Small intestine (tissue), 7 donors: ENCODE results near the gene ETDC. TPM values are rescaled to one million over a fixed set of nuclear protein-coding genes. Genes with fewer than 3 reads are reported as not detected.

Source experiments
- DNase-seq, 2 donors: peaks; one replicate each; pipeline versions ENCODE4 v3.0.0 to v3.0.0-alpha.2; 2013
- FAIRE-seq: peaks from 2 replicates; lab custom pipeline; 2012; peaks lifted over from hg19 to GRCh38; lab: Jason Lieb, UNC
- H3K27ac ChIP-seq, 3 donors: one replicate each; pipeline ENCODE4 v1.5.1; 2013; ENCODE audit warnings: low read length in 2 of 3, mild to moderate bottlenecking in 2 of 3, control low read depth in 1 of 3, inconsistent platforms in 1 of 3, low read depth in 1 of 3, moderate library complexity in 1 of 3
- H3K27me3 ChIP-seq, 3 donors: one replicate each; pipeline ENCODE4 v1.6.1; 2013; ENCODE audit warnings: low read length in 3 of 3, inconsistent platforms in 1 of 3; ENCODE audit not compliant: control insufficient read depth in 3 of 3, insufficient read depth in 3 of 3
- H3K36me3 ChIP-seq, 3 donors: one replicate each; pipeline ENCODE4 v1.6.1; 2013; ENCODE audit warnings: low read length in 3 of 3, inconsistent platforms in 1 of 3, low read depth in 1 of 3, mild to moderate bottlenecking in 1 of 3, moderate library complexity in 1 of 3; ENCODE audit not compliant: control insufficient read depth in 3 of 3, insufficient read depth in 2 of 3
- H3K4me1 ChIP-seq, 3 donors: one replicate each; pipeline ENCODE4 v1.6.1; 2013; ENCODE audit warnings: low read length in 2 of 3, inconsistent platforms in 1 of 3, low read depth in 1 of 3, mild to moderate bottlenecking in 1 of 3, moderate library complexity in 1 of 3; ENCODE audit not compliant: control insufficient read depth in 3 of 3, insufficient read depth in 2 of 3
- H3K4me3 ChIP-seq, 3 donors: one replicate each; pipeline ENCODE4 v1.5.1; 2013; ENCODE audit warnings: low read length in 3 of 3, control low read depth in 1 of 3, inconsistent platforms in 1 of 3, low read depth in 1 of 3, mild to moderate bottlenecking in 1 of 3, moderate library complexity in 1 of 3
- H3K9me3 ChIP-seq, 2 donors: one replicate each; pipeline ENCODE4 v1.6.1; 2013; ENCODE audit warnings: low read depth in 1 of 2, low read length in 1 of 2; ENCODE audit not compliant: control insufficient read depth in 2 of 2, insufficient read depth in 1 of 2
- WGBS, 3 donors: extraction: QIAGEN DNeasy Blood & Tissue Kit; methylation state at CpG; one replicate each; pipeline ENCODE4 v1.1.7; 2013; 5-methylcytosine and 5-hydroxymethylcytosine counted together
- polyA plus RNA-seq, 4 donors: library from polyadenylated mRNA; stranded (reverse) in 3 of 4; unstranded in 1 of 4; fragments of 200-250 nt in 3 of 4; fragments of 120-200 nt in 1 of 4; gene quantifications; one replicate each; pipeline versions ENCODE4 v1.2.1 to v1.2.3, GENCODE V29; 2013
- donor health status: healthy with polysubstance abuse.
- donor health status: control.
- donor health status: control.
- donor health status: Bipolar disorder and iron deficiency.
- donor health status: healthy.

Gene ETDC
- polyA plus RNA-seq, 4 donors, result not detected

- Histone ChIP-seq H3K4me1 (no peaks in the 10 kb centered on the region), H3K9me3 (peaks cover 0 to 13% of the 10 kb centered on the region in 2 donors), H3K36me3 (peaks cover 0 to 3% (median 0%) of the 10 kb centered on the region in 3 donors), H3K27ac (no peak overlapping the region), H3K27me3 (no peaks in the 10 kb centered on the region), H3K4me3 (no peak overlapping the region)
- FAIRE-seq, result no peak
- no peak for DNase-seq
These were observed 18.0 kb downstream of the ETDC start for GRCh38 chrX:135327299-135327698.

GRCh38 chrX:135328421-135329005 is 19.2 kb downstream of the ETDC start:
- H3K4me1 ChIP-seq, result no peaks in the 10 kb centered on the region
- H3K9me3 ChIP-seq, result peaks cover 0 to 10% of the 10 kb centered on the region in 2 donors
- DNase-seq (no peak), FAIRE-seq (no peak)
- 69 to 96% (median 86%) methylated on average over 3 of the region's 3 CpGs for WGBS, 3 donors
- H3K27ac ChIP-seq, result no peak overlapping the region
- H3K36me3 ChIP-seq, result peaks cover 0 to 3% (median 0%) of the 10 kb centered on the region in 3 donors
- no peak overlapping the region for H3K4me3 ChIP-seq
- H3K27me3 ChIP-seq, result no peaks in the 10 kb centered on the region

- FAIRE-seq, result no peak
- H3K4me3 ChIP-seq, result no peak overlapping the region
- peaks cover 0 to 6% (median 0%) of the 10 kb centered on the region in 3 donors for H3K36me3 ChIP-seq
- no peak overlapping the region for H3K27ac ChIP-seq
- no peaks in the 10 kb centered on the region for H3K27me3 ChIP-seq
- peaks cover 0 to 4% of the 10 kb centered on the region in 2 donors for H3K9me3 ChIP-seq
- no peaks in the 10 kb centered on the region for H3K4me1 ChIP-seq
- DNase-seq, result no peak
- 48 to 60% (median 55%) methylated on average over 1 of the region's 1 CpG for WGBS, 3 donors
These were observed 21.4 kb downstream of the ETDC start for GRCh38 chrX:135330706-135331105.

- no peak overlapping the region for H3K4me3 ChIP-seq
- H3K27ac ChIP-seq, result no peak overlapping the region
- FAIRE-seq (no peak), DNase-seq (no peak)
- H3K27me3 ChIP-seq, result no peaks in the 10 kb centered on the region
- peaks cover 0 to 4% of the 10 kb centered on the region in 2 donors for H3K9me3 ChIP-seq
- H3K36me3 ChIP-seq, result peaks cover 0 to 6% (median 0%) of the 10 kb centered on the region in 3 donors
- WGBS, 3 donors, result 64 to 89% (median 74%) methylated on average over 2 of the region's 2 CpGs
- H3K4me1 ChIP-seq, result no peaks in the 10 kb centered on the region
These were observed 22.2 kb downstream of the ETDC start for GRCh38 chrX:135331525-135331924.

- Histone ChIP-seq H3K9me3 (no peaks in the 10 kb centered on the region), H3K27me3 (no peaks in the 10 kb centered on the region), H3K4me1 (peaks cover 2 to 22% (median 8%) of the 10 kb centered on the region in 3 donors), H3K4me3 (no peak overlapping the region), H3K27ac (no peak overlapping the region), H3K36me3 (no peaks in the 10 kb centered on the region)
- 58 to 88% (median 76%) methylated on average over 1 to 2 of the region's 2 CpGs for WGBS, 3 donors
- DNase-seq (no peak), FAIRE-seq (no peak)
These were observed 31.6 kb downstream of the ETDC start for GRCh38 chrX:135340831-135341230.

- H3K4me1 ChIP-seq, result peaks cover 0 to 16% (median 10%) of the 10 kb centered on the region in 3 donors
- DNase-seq, result no peak
- peaks cover 0 to 8% (median 2%) of the 10 kb centered on the region in 3 donors for H3K36me3 ChIP-seq
- no peak for FAIRE-seq
- no peaks in the 10 kb centered on the region for H3K27me3 ChIP-seq
- H3K9me3 ChIP-seq, result no peaks in the 10 kb centered on the region
- H3K4me3 ChIP-seq, result peak overlapping the region; percentile 53 to 82 (median 66)
- 6 to 48% (median 12%) methylated on average over 18 of the region's 18 CpGs for WGBS, 3 donors
- peak overlapping the region in 2 of 3 donors; percentile 94 to 98 for H3K27ac ChIP-seq
These were observed 35.9 kb downstream of the ETDC start for GRCh38 chrX:135345107-135345589.

- WGBS, 3 donors, result 79 to 92% (median 86%) methylated on average over 6 of the region's 6 CpGs
- peaks cover 0 to 10% (median 4%) of the 10 kb centered on the region in 3 donors for H3K4me1 ChIP-seq
- no peak overlapping the region for H3K4me3 ChIP-seq
- H3K9me3 ChIP-seq, result no peaks in the 10 kb centered on the region
- H3K27ac ChIP-seq, result peak overlapping the region in 1 of 3 donors; percentile 34
- DNase-seq, result no peak
- peaks cover 0 to 15% (median 2%) of the 10 kb centered on the region in 3 donors for H3K36me3 ChIP-seq
- no peak for FAIRE-seq
- H3K27me3 ChIP-seq, result no peaks in the 10 kb centered on the region
These were observed 37.7 kb downstream of the ETDC start for GRCh38 chrX:135346975-135347374.

- FAIRE-seq (no peak), DNase-seq (no peak)
- Histone ChIP-seq H3K4me1 (peaks cover 0 to 10% (median 4%) of the 10 kb centered on the region in 3 donors), H3K27me3 (no peaks in the 10 kb centered on the region), H3K9me3 (no peaks in the 10 kb centered on the region), H3K36me3 (peaks cover 0 to 15% (median 2%) of the 10 kb centered on the region in 3 donors), H3K27ac (peak overlapping the region in 1 of 3 donors; percentile 34), H3K4me3 (no peak overlapping the region)
These were observed 38.2 kb downstream of the ETDC start for GRCh38 chrX:135347381-135348016.
